Urinary bladder (tissue), 2 donors: ENCODE data around the gene EPX. TPM values are rescaled to one million over a fixed set of nuclear protein-coding genes. Genes with fewer than 3 reads are reported as not detected.

Source experiments
- polyA plus RNA-seq: library from polyadenylated mRNA; stranded (reverse); fragments of 200-250 nt; gene quantifications from one replicate; pipeline ENCODE4 v1.2.3, GENCODE V29; 2013
- total RNA-seq: library from RNA; depleted of rRNA; stranded (reverse); fragments of >200 nt; gene quantifications from one replicate; pipeline ENCODE4 v1.2.3, GENCODE V29; 2014
- donor health status: healthy.

The EPX gene
- total and polyA plus RNA-seq, 2 donors, result 0.11 TPM; not detected in 1

Other genes with a start within 250 kb of the EPX start
- 14.9 TPM for gene CUEDC1, start 237.3 kb upstream of the EPX start, total RNA-seq
- gene CUEDC1, start 237.3 kb upstream of the EPX start, polyA plus RNA-seq, result 57.1 TPM
- gene VEZF1, start 204.5 kb upstream of the EPX start, total RNA-seq, result 84.5 TPM
- 58.7 TPM for gene VEZF1, start 204.5 kb upstream of the EPX start, polyA plus RNA-seq
- gene SRSF1, start 185.5 kb upstream of the EPX start, total RNA-seq, result 317 TPM
- gene SRSF1, start 185.5 kb upstream of the EPX start, polyA plus RNA-seq, result 122 TPM
- 16.8 TPM for gene DYNLL2, start 109.3 kb upstream of the EPX start, total RNA-seq
- gene DYNLL2, start 109.3 kb upstream of the EPX start, polyA plus RNA-seq, result 38.5 TPM
- gene OR4D1, start 44.3 kb upstream of the EPX start, total RNA-seq, result not detected
- not detected for gene OR4D1, start 44.3 kb upstream of the EPX start, polyA plus RNA-seq
- gene OR4D2, start 25.7 kb upstream of the EPX start, total RNA-seq, result not detected
- gene OR4D2, start 25.7 kb upstream of the EPX start, polyA plus RNA-seq, result not detected
- 14.0 TPM for gene MKS1, start 26.5 kb downstream of the EPX start, total RNA-seq
- gene MKS1, start 26.5 kb downstream of the EPX start, polyA plus RNA-seq, result 11.6 TPM
- not detected for gene LPO, start 45.9 kb downstream of the EPX start, total RNA-seq
- gene LPO, start 45.9 kb downstream of the EPX start, polyA plus RNA-seq, result not detected
- gene MPO, start 88.2 kb downstream of the EPX start, total RNA-seq, result 1.0 TPM
- 0.30 TPM for gene MPO, start 88.2 kb downstream of the EPX start, polyA plus RNA-seq
- gene TSPOAP1, start 136.1 kb downstream of the EPX start, total RNA-seq, result 7.4 TPM
- gene TSPOAP1, start 136.1 kb downstream of the EPX start, polyA plus RNA-seq, result 19.1 TPM
- 41.9 TPM for gene SUPT4H1, start 159.5 kb downstream of the EPX start, total RNA-seq
- 98.3 TPM for gene SUPT4H1, start 159.5 kb downstream of the EPX start, polyA plus RNA-seq
- 2.2 TPM for gene RNF43, start 224.8 kb downstream of the EPX start, total RNA-seq
- 1.2 TPM for gene RNF43, start 224.8 kb downstream of the EPX start, polyA plus RNA-seq